ENCODE results near the gene CYP27B1. TPM values are rescaled to one million over a fixed set of nuclear protein-coding genes. Genes with fewer than 3 reads are reported as not detected.

The CYP27B1 gene
- total and polyA plus RNA-seq, 2 experiments from 2014 or later: 1.1 to 2.7 TPM

- TF ChIP-seq REST (IDR thresholded peaks at IDR 0.05; ENCODE audit: unreplicated experiment) (no peak), ZNF114 (CRISPR knock-in tag; IDR thresholded peaks at IDR 0.05) (no peak), CTCF (conservative IDR thresholded peaks at IDR 0.05; ENCODE audit: low read depth in 2 of 2) (no peak), ETS1 (IDR thresholded peaks at IDR 0.05) (no peak), JUNB (IDR thresholded peaks at IDR 0.05; ENCODE audit: unreplicated experiment) (no peak), EZH2phosphoT487 (IDR thresholded peaks at IDR 0.05; ENCODE audit: unreplicated experiment) (no peak), CREB1 (CRISPR knock-in tag; IDR thresholded peaks at IDR 0.05; ENCODE audit: low read depth) (no peak)
These were observed 30.1 kb upstream of the CYP27B1 start (continued) for GRCh38 chr12:57796996-57797395.

GRCh38 chr12:57795354-57795753, 28.5 kb upstream of the CYP27B1 start:
- H3K36me3 ChIP-seq (ENCODE audit: insufficient read depth): peaks cover 46% of the 10 kb centered on the region
- H3K27ac ChIP-seq (ENCODE audit: low read depth): no peak overlapping the region
- Mint-ChIP-seq H3K36me3 (ENCODE audit: low read depth) (peaks cover 55% of the 10 kb centered on the region), H3K4me3 (no peak overlapping the region), H3K9me3 (no peaks in the 10 kb centered on the region), H3K27me3 (ENCODE audit: insufficient read depth, low read depth, poor library complexity) (no peaks in the 10 kb centered on the region), H3K4me1 (no peaks in the 10 kb centered on the region), H3K27ac (no peak overlapping the region)
- H3F3A ChIP-seq (replicated peaks; ENCODE audit: low read depth): no peaks in the 10 kb centered on the region
- no peak overlapping the region for H3K4me3 ChIP-seq
- no peak for TF ChIP-seq ZNF462 (CRISPR knock-in tag; IDR thresholded peaks at IDR 0.05)
- H3K27me3 ChIP-seq (ENCODE audit: insufficient read depth): no peaks in the 10 kb centered on the region
- H3K79me2 ChIP-seq (replicated peaks; ENCODE audit: insufficient read depth): no peaks in the 10 kb centered on the region
- H4K20me1 ChIP-seq (replicated peaks; ENCODE audit: insufficient read depth): peaks cover 4% of the 10 kb centered on the region
- H3K4me1 ChIP-seq (ENCODE audit: insufficient read depth): no peaks in the 10 kb centered on the region
- H3K9me2 ChIP-seq (ENCODE audit: insufficient read depth): no peaks in the 10 kb centered on the region
- ATAC-seq (no peak), DNase-seq (ENCODE audit: low spot score) (no peak)
- H2AFZ ChIP-seq: no peak overlapping the region
- H3K4me2 ChIP-seq: no peak overlapping the region
